SK-N-SH treated with all-trans-retinoic acid at 6 μM for 48 hours (cell line): ENCODE results near the gene IL16.

Source experiments
- ATAC-seq: fragments of 200-7000 bp; cut with Tn5 transposase; 3 replicates; pipeline ENCODE4 v1.9.1; 2020; ENCODE audit warnings: mild to moderate bottlenecking, moderate library complexity
- ARNTL ChIP-seq: fragments of 450-650 bp; formaldehyde crosslinking; IDR thresholded peaks from 2 replicates; pipeline ENCODE4 v1.5.0; 2020; ENCODE audit warnings: low read depth, mild to moderate bottlenecking, moderate library complexity, borderline replicate concordance
- BACH2 ChIP-seq: fragments of 250-450 bp; sonication (Bioruptor Pico); IDR thresholded peaks from 2 replicates; pipeline ENCODE4 v1.9.0; 2021; ENCODE audit warnings: mild to moderate bottlenecking, borderline replicate concordance
- CSDC2 ChIP-seq: fragments of 250-450 bp; sonication (Bioruptor Pico); IDR thresholded peaks from 2 replicates; pipeline ENCODE4 v1.5.0; 2020; ENCODE audit warnings: mild to moderate bottlenecking, moderate library complexity
- CSRNP3 ChIP-seq: fragments of 250-450 bp; sonication (Bioruptor Pico); IDR thresholded peaks from 2 replicates; pipeline ENCODE4 v1.5.1; 2021; ENCODE audit warnings: mild to moderate bottlenecking, moderate library complexity
- ESRRG ChIP-seq: fragments of 250-450 bp; sonication (Bioruptor Pico); IDR thresholded peaks from 2 replicates; pipeline ENCODE4 v1.6.1; 2021; ENCODE audit warnings: mild to moderate bottlenecking
- ISL1 ChIP-seq: fragments of 250-450 bp; sonication (Bioruptor Pico); IDR thresholded peaks from 2 replicates; pipeline ENCODE4 v2.1.2; 2022; ENCODE audit warnings: mild to moderate bottlenecking, moderate library complexity
- OSR1 ChIP-seq: fragments of 250-450 bp; sonication (Bioruptor Pico); IDR thresholded peaks from 2 replicates; pipeline ENCODE4 v1.8.0; 2022; ENCODE audit warnings: moderate library complexity, mild to moderate bottlenecking, inconsistent platforms
- PATZ1 ChIP-seq: fragments of 250-450 bp; sonication (Bioruptor Pico); IDR thresholded peaks from 2 replicates; pipeline ENCODE4 v1.8.0; 2020; ENCODE audit warnings: mild to moderate bottlenecking, moderate library complexity, borderline replicate concordance
- POU6F1 ChIP-seq: fragments of 250-450 bp; sonication (Bioruptor Pico); IDR thresholded peaks from 2 replicates; pipeline ENCODE4 v1.8.0; 2021; ENCODE audit warnings: low read depth, mild to moderate bottlenecking, moderate library complexity, borderline replicate concordance
- RARB ChIP-seq: fragments of 250-450 bp; sonication (Bioruptor Pico); IDR thresholded peaks from 2 replicates; pipeline ENCODE4 v1.8.0; 2021; ENCODE audit warnings: mild to moderate bottlenecking, moderate library complexity
- SNAI2 ChIP-seq: fragments of 250-450 bp; sonication (Bioruptor Pico); IDR thresholded peaks from 2 replicates; pipeline ENCODE4 v1.5.0; 2020; ENCODE audit warnings: mild to moderate bottlenecking, moderate library complexity
- TCF4 ChIP-seq: fragments of 250-450 bp; sonication (Bioruptor Pico); IDR thresholded peaks from 2 replicates; pipeline ENCODE4 v1.8.0; 2021; ENCODE audit warnings: mild to moderate bottlenecking, moderate library complexity, borderline replicate concordance
- TOX ChIP-seq: fragments of 250-450 bp; sonication (Bioruptor Pico); IDR thresholded peaks from 2 replicates; pipeline ENCODE4 v1.8.0; 2021; ENCODE audit warnings: mild to moderate bottlenecking, moderate library complexity, borderline replicate concordance
- ZC3H10 ChIP-seq: fragments of 250-450 bp; sonication (Bioruptor Pico); IDR thresholded peaks from 2 replicates; pipeline ENCODE4 v1.5.1; 2021; ENCODE audit warnings: mild to moderate bottlenecking, moderate library complexity
- ZFP3 ChIP-seq: fragments of 250-450 bp; sonication (Bioruptor Pico); IDR thresholded peaks from 2 replicates; pipeline ENCODE4 v1.5.0; 2020; ENCODE audit warnings: mild to moderate bottlenecking, moderate library complexity
- ZFP30 ChIP-seq: fragments of 450-650 bp; formaldehyde crosslinking; IDR thresholded peaks from 2 replicates; pipeline ENCODE4 v1.5.0; 2022; ENCODE audit warnings: mild to moderate bottlenecking, moderate library complexity
- ZNF565 ChIP-seq: fragments of 450-650 bp; formaldehyde crosslinking; conservative IDR thresholded peaks from 2 replicates; pipeline ENCODE4 v1.5.0; 2020; ENCODE audit warnings: low read depth, mild to moderate bottlenecking, moderate library complexity
- ZNF70 ChIP-seq: fragments of 450-650 bp; formaldehyde crosslinking; IDR thresholded peaks from 2 replicates; pipeline ENCODE4 v1.5.0; 2020; ENCODE audit warnings: mild to moderate bottlenecking, moderate library complexity
- ZNF8 ChIP-seq: fragments of 450-650 bp; formaldehyde crosslinking; IDR thresholded peaks from 2 replicates; pipeline ENCODE4 v1.5.0; 2020; ENCODE audit warnings: mild to moderate bottlenecking, moderate library complexity

The IL16 gene

GRCh38 chr15:81189583-81190283, 6.9 kb upstream of the IL16 start (continued):
- TF ChIP-seq PATZ1 (CRISPR knock-in tag) = no peak
- TF ChIP-seq CSDC2 (CRISPR knock-in tag) = no peak

GRCh38 chr15:81190922-81191507, 5.7 kb upstream of the IL16 start:
- TF ChIP-seq CSRNP3 (CRISPR knock-in tag) = no peak
- no peak for TF ChIP-seq ISL1 (CRISPR knock-in tag)
- no peak for ATAC-seq

- ATAC-seq = no peak
- TF ChIP-seq PATZ1 (CRISPR knock-in tag) = no peak
- no peak for TF ChIP-seq BACH2 (CRISPR knock-in tag)
- no peak for TF ChIP-seq ZNF70
- no peak for TF ChIP-seq ZNF565 (CRISPR knock-in tag)
- TF ChIP-seq ARNTL (CRISPR knock-in tag) = no peak
- no peak for TF ChIP-seq OSR1
- TF ChIP-seq SNAI2 (CRISPR knock-in tag) = no peak
- no peak for TF ChIP-seq ZFP30
- TF ChIP-seq CSDC2 (CRISPR knock-in tag) = no peak
- no peak for TF ChIP-seq ISL1 (CRISPR knock-in tag)
- TF ChIP-seq ESRRG (CRISPR knock-in tag) = no peak
- no peak for TF ChIP-seq POU6F1 (CRISPR knock-in tag)
- no peak for TF ChIP-seq ZNF8 (CRISPR knock-in tag)
- TF ChIP-seq CSRNP3 (CRISPR knock-in tag) = no peak
- TF ChIP-seq TCF4 (CRISPR knock-in tag) = no peak
- no peak for TF ChIP-seq ZFP3 (CRISPR knock-in tag)
- no peak for TF ChIP-seq RARB (CRISPR knock-in tag)
Measured at GRCh38 chr15:81191701-81192100, 5.0 kb upstream of the IL16 start.

GRCh38 chr15:81194723-81195122, 2.0 kb upstream of the IL16 start:
- ATAC-seq = no peak
- no peak for TF ChIP-seq ZNF565 (CRISPR knock-in tag)
- no peak for TF ChIP-seq TCF4 (CRISPR knock-in tag)
- no peak for TF ChIP-seq PATZ1 (CRISPR knock-in tag)
- no peak for TF ChIP-seq TOX (CRISPR knock-in tag)
- TF ChIP-seq CSDC2 (CRISPR knock-in tag) = no peak
- no peak for TF ChIP-seq RARB (CRISPR knock-in tag)
- no peak for TF ChIP-seq ZC3H10 (CRISPR knock-in tag)
- no peak for TF ChIP-seq ZFP3 (CRISPR knock-in tag)
- no peak for TF ChIP-seq SNAI2 (CRISPR knock-in tag)
- no peak for TF ChIP-seq CSRNP3 (CRISPR knock-in tag)
- no peak for TF ChIP-seq ZNF70
- TF ChIP-seq ESRRG (CRISPR knock-in tag) = no peak
- no peak for TF ChIP-seq ISL1 (CRISPR knock-in tag)
- TF ChIP-seq OSR1 = no peak
- TF ChIP-seq ZFP30 = no peak
- no peak for TF ChIP-seq POU6F1 (CRISPR knock-in tag)
